Activated B cell treated with CpG ODN at 0.5 μM for 24 hours (primary cell): Measurements from ENCODE around the gene POLR1A. TPM values are rescaled to one million over a fixed set of nuclear protein-coding genes. Genes with fewer than 3 reads are reported as not detected.

Experiments used
- ATAC-seq: fragments of 200-7000 bp; cut with Tn5 transposase; one replicate; pipeline ENCODE4 v1.10.0; 2021; ENCODE audit warnings: low read depth, mild to moderate bottlenecking, moderate library complexity
- CTCF ChIA-PET: fragments of 350-600 bp; sonication (Branson Sonifier 250); formaldehyde crosslinking; loops from one replicate; lab custom pipeline; 2021; ENCODE audit warnings: antibody characterized with exemption; lab: Charles Lee
- POLR2A ChIA-PET: fragments of 350-600 bp; sonication (Branson Sonifier 250); formaldehyde crosslinking; loops from one replicate; lab custom pipeline; 2021; ENCODE audit warnings: antibody characterized with exemption; lab: Charles Lee
- DNase-seq: peaks from one replicate; pipeline ENCODE4 v3.0.0; 2022
- H3K27ac Mint-ChIP-seq: one replicate; pipeline ENCODE4 v1.8.0; 2020; ENCODE audit warnings: mixed read lengths
- H3K27me3 Mint-ChIP-seq: one replicate; pipeline ENCODE4 v1.8.0; 2021; ENCODE audit warnings: mixed read lengths
- H3K36me3 Mint-ChIP-seq: one replicate; pipeline ENCODE4 v1.8.0; 2021; ENCODE audit warnings: low read depth, mixed read lengths
- H3K4me1 Mint-ChIP-seq: one replicate; pipeline ENCODE4 v1.8.0; 2021; ENCODE audit warnings: mixed read lengths
- H3K4me3 Mint-ChIP-seq: one replicate; pipeline ENCODE4 v1.8.0; 2020; ENCODE audit warnings: mild to moderate bottlenecking, mixed read lengths
- H3K9me3 Mint-ChIP-seq: one replicate; pipeline ENCODE4 v1.8.0; 2020; ENCODE audit warnings: mixed read lengths
- CTCF ChIP-seq: fragments of 200-600 bp; IDR thresholded peaks from one replicate; pipeline ENCODE4 v1.8.0; 2022; ENCODE audit warnings: antibody characterized with exemption, mild to moderate bottlenecking
- intact Hi-C: fragments of 100-400 bp; cut with micrococcal nuclease; formaldehyde crosslinking; loops from one replicate; pipeline ENCODE4 v1.15.1; 2024
- total RNA-seq: library from RNA; stranded (reverse); gene quantifications from 2 replicates; pipeline ENCODE4 v1.2.3, GENCODE V29; 2022

The POLR1A gene
- total RNA-seq, 1 donor from 2014 or later: 53.4 TPM

- H3K36me3 Mint-ChIP-seq: peaks cover 71% of the 10 kb centered on the region
- H3K27me3 Mint-ChIP-seq: no peaks in the 10 kb centered on the region
- H3K27ac Mint-ChIP-seq: peak overlapping the region; percentile 97
- no peaks in the 10 kb centered on the region for H3K9me3 Mint-ChIP-seq
- H3K4me3 Mint-ChIP-seq: peak overlapping the region; percentile 38
- intact Hi-C loops: loop anchor here (2.0 to 5.0 kb wide), 3 partner anchors 44 to 285 kb away; partner anchors contain the start of gene ATOH8
- POLR2A ChIA-PET: interaction anchor here (0.8 to 3.6 kb wide), 14 partner anchors 16 to 210 kb away, joined by 3 to 73 read pairs (median 10); partner anchors contain the start of genes POLR1A, PTCD3 and ST3GAL5
- DNase-seq (no peak), ATAC-seq (peak; percentile 27)
- no peak for TF ChIP-seq CTCF
- peaks cover 61% of the 10 kb centered on the region for H3K4me1 Mint-ChIP-seq
- CTCF ChIA-PET: interaction anchor here (0.8 to 6.8 kb wide), 13 partner anchors 8 to 209 kb away, joined by 3 to 106 read pairs (median 8); partner anchors contain the start of gene ST3GAL5
Observed at GRCh38 chr2:86037141-86037794, 68.4 kb downstream of the POLR1A start.

GRCh38 chr2:86036669-86037138 is 69.0 kb downstream of the POLR1A start:
- ChIA-PET CTCF (interaction anchor here (0.6 to 6.8 kb wide), 20 partner anchors 9 to 209 kb away, joined by 3 to 106 read pairs (median 6); partner anchors contain the start of gene ST3GAL5), POLR2A (interaction anchor here (0.8 to 3.6 kb wide), 16 partner anchors 14 to 209 kb away, joined by 3 to 73 read pairs (median 10); partner anchors contain the start of genes POLR1A, PTCD3 and ST3GAL5)
- Mint-ChIP-seq H3K9me3 (no peaks in the 10 kb centered on the region), H3K27ac (peak overlapping the region; percentile 97), H3K36me3 (peaks cover 71% of the 10 kb centered on the region), H3K4me3 (peak overlapping the region; percentile 70), H3K27me3 (no peaks in the 10 kb centered on the region), H3K4me1 (peaks cover 61% of the 10 kb centered on the region)
- DNase-seq: no peak
- TF ChIP-seq CTCF: no peak
- no peak for ATAC-seq
- intact Hi-C loops: loop anchor here (1.0 to 5.0 kb wide), 9 partner anchors 36 to 284 kb away; partner anchors contain the start of gene ATOH8

GRCh38 chr2:86035883-86036668 is 69.6 kb downstream of the POLR1A start:
- peak; percentile 51 for DNase-seq
- no peak for TF ChIP-seq CTCF
- no peaks in the 10 kb centered on the region for H3K9me3 Mint-ChIP-seq
- POLR2A ChIA-PET: interaction anchor here (0.8 to 3.6 kb wide), 16 partner anchors 13 to 209 kb away, joined by 3 to 73 read pairs (median 11); partner anchors contain the start of genes POLR1A, PTCD3 and ST3GAL5
- CTCF ChIA-PET: interaction anchor here (0.6 to 6.8 kb wide), 22 partner anchors 9 to 208 kb away, joined by 3 to 106 read pairs (median 6); partner anchors contain the start of gene ST3GAL5
- H3K4me1 Mint-ChIP-seq: peaks cover 61% of the 10 kb centered on the region
- intact Hi-C loops: loop anchor here (1.0 to 5.0 kb wide), 9 partner anchors 36 to 284 kb away; partner anchors contain the start of gene ATOH8
- ATAC-seq: peak; percentile 70
- H3K27ac Mint-ChIP-seq: peak overlapping the region; percentile 97
- peaks cover 71% of the 10 kb centered on the region for H3K36me3 Mint-ChIP-seq
- H3K27me3 Mint-ChIP-seq: no peaks in the 10 kb centered on the region
- peak overlapping the region; percentile 70 for H3K4me3 Mint-ChIP-seq

GRCh38 chr2:86035376-86035882 is 70.3 kb downstream of the POLR1A start:
- intact Hi-C loops: loop anchor here (5.0 kb wide), 2 partner anchors 58 to 283 kb away; partner anchors contain the start of gene ATOH8
- CTCF ChIA-PET: interaction anchor here (1.1 to 6.8 kb wide), 16 partner anchors 9 to 207 kb away, joined by 3 to 106 read pairs (median 8); partner anchors contain the start of gene ST3GAL5
- no peak for TF ChIP-seq CTCF
- H3K4me3 Mint-ChIP-seq: peak overlapping the region; percentile 70
- ATAC-seq (no peak), DNase-seq (no peak)
- H3K9me3 Mint-ChIP-seq: no peaks in the 10 kb centered on the region
- POLR2A ChIA-PET: interaction anchor here (1.4 to 3.6 kb wide), 13 partner anchors 12 to 208 kb away, joined by 4 to 73 read pairs (median 12); partner anchors contain the start of genes POLR1A, PTCD3 and ST3GAL5
- peak overlapping the region; percentile 97 for H3K27ac Mint-ChIP-seq
- H3K27me3 Mint-ChIP-seq: no peaks in the 10 kb centered on the region
- H3K36me3 Mint-ChIP-seq: peaks cover 71% of the 10 kb centered on the region
- H3K4me1 Mint-ChIP-seq: peaks cover 61% of the 10 kb centered on the region
